ENCODE data around the gene COPE. TPM values are rescaled to one million over a fixed set of nuclear protein-coding genes. Genes with fewer than 3 reads are reported as not detected.

The COPE gene
- total RNA-seq (2014; rRNA removed) (408 and 410 TPM in 2 replicates), Bru-seq, nascent RNA (percentile 77 among the genes with signal in this experiment), BruChase-seq, experiment 1, labeled RNA remaining after a 6-hour chase (percentile 84 among the genes with signal in this experiment), BruChase-seq, experiment 2, labeled RNA remaining after a 2-hour chase (percentile 78 among the genes with signal in this experiment)
- long read RNA-seq, transcript COPE-201 (10 exons, 1,141 nt): major isoform, 498 of 633 reads
- long read RNA-seq, transcript COPE-202 (9 exons, 948 nt): minor isoform, 20 of 633 reads
- long read RNA-seq, transcript COPE-203 (9 exons, 907 nt): minor isoform, 34 of 633 reads
- long read RNA-seq, partial matches to known transcripts: 31 of 633 reads
- long read RNA-seq, other reads (novel, unspliced or antisense): 50 of 633 reads

- no peaks in the 10 kb centered on the region for H3K9me2 ChIP-seq (replicated peaks; ENCODE audit: low read length)
- peak within 1 kb of the TSS; percentile 97 for H3K4me3 ChIP-seq (ENCODE audit: low read length)
- ChIA-PET CTCF (interaction anchor here (2.3 kb wide), 1 partner anchor 68 kb away, joined by 12 read pairs; no protein-coding TSS in a partner anchor), POLR2A (ENCODE audit: unreplicated experiment) (interaction anchor here (0.6 to 1.2 kb wide), 7 partner anchors 9 to 330 kb away, joined by 3 to 20 read pairs (median 4); no protein-coding TSS in a partner anchor)
- H3K79me2 ChIP-seq (ENCODE audit: low read length): peaks cover 68% of the 10 kb centered on the region
- peak; percentile 97 for ATAC-seq
- H3K27ac ChIP-seq (ENCODE audit: low read length): peak within 1 kb of the TSS; percentile 58
- H3K27me3 ChIP-seq (ENCODE audit: low read length): no peaks in the 10 kb centered on the region
- H2AFZ ChIP-seq (ENCODE audit: low read length): peak within 1 kb of the TSS; percentile 72
- peaks cover 16% of the 10 kb centered on the region for H3K4me1 ChIP-seq (ENCODE audit: insufficient read depth, low read length)
- no peaks in the 10 kb centered on the region for H3K9me3 ChIP-seq (ENCODE audit: low read length)
- H3K36me3 ChIP-seq (ENCODE audit: low read depth, low read length): peaks cover 25% of the 10 kb centered on the region
- TF ChIP-seq EZH2 (IDR thresholded peaks at IDR 0.05; ENCODE audit: low read length, unreplicated experiment) (no peak), EZH2phosphoT487 (IDR thresholded peaks at IDR 0.05; ENCODE audit: borderline replicate concordance, low read length) (no peak)
- TF ChIP-seq, protein P1, sequence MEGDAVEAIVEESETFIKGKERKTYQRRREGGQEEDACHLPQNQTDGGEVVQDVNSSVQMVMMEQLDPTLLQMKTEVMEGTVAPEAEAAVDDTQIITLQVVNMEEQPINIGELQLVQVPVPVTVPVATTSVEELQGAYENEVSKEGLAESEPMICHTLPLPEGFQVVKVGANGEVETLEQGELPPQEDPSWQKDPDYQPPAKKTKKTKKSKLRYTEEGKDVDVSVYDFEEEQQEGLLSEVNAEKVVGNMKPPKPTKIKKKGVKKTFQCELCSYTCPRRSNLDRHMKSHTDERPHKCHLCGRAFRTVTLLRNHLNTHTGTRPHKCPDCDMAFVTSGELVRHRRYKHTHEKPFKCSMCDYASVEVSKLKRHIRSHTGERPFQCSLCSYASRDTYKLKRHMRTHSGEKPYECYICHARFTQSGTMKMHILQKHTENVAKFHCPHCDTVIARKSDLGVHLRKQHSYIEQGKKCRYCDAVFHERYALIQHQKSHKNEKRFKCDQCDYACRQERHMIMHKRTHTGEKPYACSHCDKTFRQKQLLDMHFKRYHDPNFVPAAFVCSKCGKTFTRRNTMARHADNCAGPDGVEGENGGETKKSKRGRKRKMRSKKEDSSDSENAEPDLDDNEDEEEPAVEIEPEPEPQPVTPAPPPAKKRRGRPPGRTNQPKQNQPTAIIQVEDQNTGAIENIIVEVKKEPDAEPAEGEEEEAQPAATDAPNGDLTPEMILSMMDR (conservative IDR thresholded peaks at IDR 0.05; ENCODE audit: low read depth, low read length): no peak
- no peaks in the 10 kb centered on the region for H4K20me1 ChIP-seq (ENCODE audit: low read length)
- H3K4me2 ChIP-seq (ENCODE audit: low read length): peak within 1 kb of the TSS; percentile 96
- DNase-seq: peak; percentile 99
- intact Hi-C loops (cut with micrococcal nuclease): no loop called here
- peak within 1 kb of the TSS; percentile 92 for H3K9ac ChIP-seq (ENCODE audit: low read length)
- BruUV-seq (replicated peaks): no TSS peak
- H3F3A ChIP-seq (ENCODE audit: low read length, unreplicated experiment): no peaks in the 10 kb centered on the region
Measured at GRCh38 chr19:18919086-18919899, at the start of gene COPE, which contains the start of gene DDX49. Gene COPE, minus strand, starts transcription at chr19:18919387. Its CDS starts 39 bp downstream, at chr19:18919348. Gene DDX49, plus strand, starts transcription at chr19:18919715. Its CDS starts 27 bp downstream, at chr19:18919742.

DNA sequence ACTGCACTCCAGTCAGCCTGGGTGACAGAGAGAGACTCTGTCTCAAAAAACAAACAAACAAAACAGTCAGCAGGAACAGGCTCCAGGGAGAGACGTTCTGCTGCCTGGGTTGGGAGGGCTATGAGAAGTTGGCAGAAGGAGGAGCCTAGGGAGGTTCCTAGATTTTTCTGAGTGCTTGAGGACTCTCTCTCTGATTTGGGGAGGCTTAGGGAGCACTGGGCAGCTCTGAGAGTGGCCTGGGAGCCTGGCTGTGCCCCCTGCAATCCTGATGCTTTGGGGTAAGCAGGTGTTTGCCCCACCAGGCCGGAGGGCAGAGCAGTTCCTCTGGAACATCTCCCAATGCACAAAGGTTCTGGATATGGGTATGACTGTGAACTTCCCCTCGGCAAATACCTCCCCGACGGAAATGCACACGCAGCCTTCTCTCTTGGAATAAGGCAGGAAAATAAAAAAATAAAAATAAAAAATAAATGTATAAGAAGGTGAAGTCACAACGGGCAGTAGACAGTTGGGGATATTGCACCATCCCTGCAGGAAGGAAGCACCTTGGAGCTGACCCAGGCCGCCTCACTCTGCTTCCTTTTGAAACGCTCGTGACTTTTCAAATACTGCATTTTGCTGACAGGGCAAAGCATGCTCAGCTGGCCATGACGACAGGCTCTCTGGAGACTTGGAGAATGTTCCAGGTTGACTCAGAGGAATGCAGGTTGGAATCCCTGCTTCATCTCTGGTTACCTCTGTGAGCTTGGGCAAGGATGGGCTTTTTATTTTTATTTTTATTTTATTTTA lies 48.4 kb upstream of the COPE start:
- no peaks in the 10 kb centered on the region for H3K9me2 ChIP-seq (replicated peaks; ENCODE audit: low read length)
- ATAC-seq: peak; percentile 67
- no peak overlapping the region for H3K9ac ChIP-seq (ENCODE audit: low read length)
- ChIA-PET POLR2A (ENCODE audit: unreplicated experiment) (interaction anchor here (0.6 kb wide), 1 partner anchor 17 kb away, joined by 4 read pairs; no protein-coding TSS in a partner anchor), CTCF (no interaction called here)
- no peaks in the 10 kb centered on the region for H3K79me2 ChIP-seq (ENCODE audit: low read length)
- H3K4me3 ChIP-seq (ENCODE audit: low read length): no peak overlapping the region
- H4K20me1 ChIP-seq (ENCODE audit: low read length): no peaks in the 10 kb centered on the region
- H3K9me3 ChIP-seq (ENCODE audit: low read length): no peaks in the 10 kb centered on the region
- H2AFZ ChIP-seq (ENCODE audit: low read length): peak overlapping the region; percentile 67
- peaks cover 8% of the 10 kb centered on the region for H3F3A ChIP-seq (ENCODE audit: low read length, unreplicated experiment)
- DNase-seq: peak; percentile 77
- TF ChIP-seq, protein P1 (conservative IDR thresholded peaks at IDR 0.05; ENCODE audit: low read depth, low read length): no peak
- no peak for TF ChIP-seq EZH2 (IDR thresholded peaks at IDR 0.05; ENCODE audit: low read length, unreplicated experiment)
- no peak for TF ChIP-seq EZH2phosphoT487 (IDR thresholded peaks at IDR 0.05; ENCODE audit: borderline replicate concordance, low read length)
- intact Hi-C loops (cut with micrococcal nuclease): no loop called here
- H3K36me3 ChIP-seq (ENCODE audit: low read depth, low read length): no peaks in the 10 kb centered on the region
- no peaks in the 10 kb centered on the region for H3K27me3 ChIP-seq (ENCODE audit: low read length)
- peaks cover 29% of the 10 kb centered on the region for H3K4me1 ChIP-seq (ENCODE audit: insufficient read depth, low read length)
- H3K4me2 ChIP-seq (ENCODE audit: low read length): peak overlapping the region; percentile 39; the same call in 1 of the 2 replicates
- peak overlapping the region; percentile 61 for H3K27ac ChIP-seq (ENCODE audit: low read length)
- BruUV-seq (replicated peaks): no TSS peak

Measured in PC-3 (cell line).